Activated CD4-positive, alpha-beta memory T cell treated with anti-CD3 and anti-CD28 coated beads, Interleukin-2, amount 10 ng/mL, durations not matched to agents 7 days and 5 days (primary cell): ENCODE data around the gene CATSPERB. TPM values are rescaled to one million over a fixed set of nuclear protein-coding genes. Genes with fewer than 3 reads are reported as not detected.
"Not testable (repeated sequence)": the region's sequence is repeated elsewhere in the genome, so short reads cannot be mapped to it uniquely, and the experiment has no call there.

ENCODE experiments used
- CTCF ChIA-PET: fragments of 350-600 bp; sonication (Branson Sonifier 250); formaldehyde crosslinking; loops from one replicate; lab custom pipeline; 2021; ENCODE audit warnings: antibody characterized with exemption, inconsistent platforms; lab: Charles Lee
- POLR2A ChIA-PET: fragments of 350-600 bp; sonication (Branson Sonifier 250); formaldehyde crosslinking; loops from one replicate; lab custom pipeline; 2021; ENCODE audit warnings: antibody characterized with exemption; lab: Charles Lee
- DNase-seq: peaks from one replicate; pipeline ENCODE4 v3.0.0-alpha.2; 2020
- H3K27ac Mint-ChIP-seq: one replicate; pipeline ENCODE4 v1.8.0; 2021; ENCODE audit warnings: mild to moderate bottlenecking, mixed read lengths
- H3K27me3 Mint-ChIP-seq: one replicate; pipeline ENCODE4 v1.8.0; 2021; ENCODE audit warnings: mixed read lengths
- H3K36me3 Mint-ChIP-seq: one replicate; pipeline ENCODE4 v1.8.0; 2021; ENCODE audit warnings: low read depth, mixed read lengths
- H3K4me1 Mint-ChIP-seq: one replicate; pipeline ENCODE4 v1.8.0; 2021; ENCODE audit warnings: mixed read lengths
- H3K4me3 Mint-ChIP-seq: one replicate; pipeline ENCODE4 v1.8.0; 2021; ENCODE audit warnings: mild to moderate bottlenecking, mixed read lengths
- H3K9me3 Mint-ChIP-seq: one replicate; pipeline ENCODE4 v1.8.0; 2021; ENCODE audit warnings: mixed read lengths
- total RNA-seq, 2 experiments: library from RNA; stranded (reverse); gene quantifications; one replicate each; pipeline ENCODE4 v1.2.3, GENCODE V29; 2021

Gene CATSPERB
- total RNA-seq, 2 experiments from 2014 or later = 1.8 to 2.5 TPM

DNA sequence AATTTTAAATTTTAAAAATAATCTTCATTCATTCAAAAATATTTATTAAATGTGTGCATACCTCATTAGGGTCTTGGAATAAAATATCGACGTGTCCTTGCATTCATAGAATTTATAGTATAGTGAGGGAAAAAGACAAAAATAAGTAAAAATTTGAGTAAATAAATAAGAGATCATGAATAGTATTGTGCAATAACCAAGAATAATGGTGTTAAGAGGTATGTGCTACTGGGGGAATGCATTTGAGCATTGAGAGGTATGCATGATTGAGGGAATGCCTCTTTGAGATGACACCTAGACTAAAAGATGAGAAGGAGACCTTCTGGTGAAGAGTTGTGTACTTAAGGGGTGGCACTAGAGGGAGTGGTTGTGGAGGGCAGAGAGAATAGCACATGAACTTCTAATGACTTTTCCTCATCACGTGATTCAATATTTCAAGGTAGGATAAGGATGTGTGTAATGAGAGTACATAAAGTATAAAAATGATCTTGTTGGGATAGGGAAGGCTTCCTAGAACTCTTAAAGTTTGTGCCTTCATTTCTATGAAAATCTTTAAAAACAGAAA lies 18.8 kb upstream of the CATSPERB start:
- H3K36me3 Mint-ChIP-seq = peaks cover 10% of the 10 kb centered on the region
- H3K27me3 Mint-ChIP-seq = no peaks in the 10 kb centered on the region
- ChIA-PET POLR2A (no interaction called here), CTCF (interaction anchor here (2.0 kb wide), 1 partner anchor 160 kb away, joined by 4 read pairs; no protein-coding TSS in a partner anchor)
- no peaks in the 10 kb centered on the region for H3K9me3 Mint-ChIP-seq
- DNase-seq = no peak
- no peaks in the 10 kb centered on the region for H3K4me1 Mint-ChIP-seq
- H3K4me3 Mint-ChIP-seq = no peak overlapping the region
- no peak overlapping the region for H3K27ac Mint-ChIP-seq

DNA sequence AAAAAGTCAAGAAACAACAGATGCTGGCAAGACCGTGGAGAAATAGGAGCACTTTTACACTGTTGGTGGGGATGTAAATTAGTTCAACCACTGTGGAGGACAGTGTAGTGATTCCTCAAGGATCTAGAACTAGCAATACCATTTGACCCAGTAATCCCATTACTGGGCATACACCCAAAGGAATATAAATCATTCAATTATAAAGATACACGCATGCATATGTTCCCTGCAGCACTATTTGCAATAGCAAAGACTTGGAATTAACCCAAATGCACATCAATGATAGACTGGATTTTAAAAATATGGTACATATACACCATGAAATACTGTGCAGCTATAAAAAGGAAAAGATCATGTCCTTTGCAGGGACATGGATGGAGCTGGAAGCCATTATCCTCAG lies 18.0 kb upstream of the CATSPERB start:
- POLR2A ChIA-PET = no interaction called here
- H3K4me1 Mint-ChIP-seq = no peaks in the 10 kb centered on the region
- CTCF ChIA-PET = interaction anchor here (2.0 kb wide), 1 partner anchor 161 kb away, joined by 4 read pairs; no protein-coding TSS in a partner anchor
- no peak overlapping the region for H3K27ac Mint-ChIP-seq
- no peaks in the 10 kb centered on the region for H3K27me3 Mint-ChIP-seq
- H3K9me3 Mint-ChIP-seq = no peaks in the 10 kb centered on the region
- H3K36me3 Mint-ChIP-seq = peaks cover 10% of the 10 kb centered on the region
- no peak overlapping the region for H3K4me3 Mint-ChIP-seq
- no peak for DNase-seq

DNA sequence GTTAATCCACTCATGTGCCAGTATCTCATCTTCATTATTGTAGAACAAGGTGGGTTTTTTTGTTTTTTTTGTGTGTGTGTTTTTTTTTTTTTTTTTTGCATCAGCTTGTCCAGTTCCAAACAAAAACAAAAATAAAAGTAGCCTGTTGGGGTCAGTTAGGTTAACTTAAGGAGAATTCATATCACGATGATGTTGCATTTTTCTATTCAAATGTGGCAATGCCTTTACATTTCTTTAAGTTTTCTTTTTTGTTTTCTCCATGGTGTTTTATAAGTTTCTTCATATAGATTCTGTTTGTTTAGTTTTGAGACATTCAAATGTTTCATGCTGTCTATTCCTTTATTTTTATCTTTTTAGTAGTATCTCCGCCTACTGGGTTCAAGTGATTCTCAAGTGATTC lies 16.2 kb upstream of the CATSPERB start:
- Mint-ChIP-seq H3K27me3 (no peaks in the 10 kb centered on the region), H3K4me3 (no peak overlapping the region), H3K9me3 (no peaks in the 10 kb centered on the region), H3K4me1 (no peaks in the 10 kb centered on the region), H3K36me3 (peaks cover 5% of the 10 kb centered on the region), H3K27ac (no peak overlapping the region)
- no peak for DNase-seq
- ChIA-PET POLR2A (interaction anchor here (1.1 kb wide), 1 partner anchor 163 kb away, joined by 3 read pairs; no protein-coding TSS in a partner anchor), CTCF (no interaction called here)

DNA sequence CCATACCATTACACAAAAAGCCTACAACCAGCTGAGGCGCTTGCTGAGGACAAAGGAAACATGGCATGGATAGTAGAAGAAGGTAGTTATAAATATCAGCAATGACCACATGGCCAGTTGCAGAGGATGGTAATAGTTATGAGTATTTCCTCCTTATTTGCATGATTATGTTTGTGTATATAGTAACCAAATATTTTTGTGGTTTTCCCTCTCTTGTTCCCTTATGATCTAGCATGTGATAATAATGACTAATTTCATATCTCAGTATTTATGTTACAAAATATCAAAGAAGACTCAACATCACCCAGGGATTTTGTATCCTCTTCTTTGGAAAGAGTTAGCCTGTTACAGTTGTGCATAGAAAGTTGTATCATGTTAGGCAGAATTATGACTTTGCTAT lies 13.5 kb upstream of the CATSPERB start:
- ChIA-PET CTCF (no interaction called here), POLR2A (no interaction called here)
- H3K27ac Mint-ChIP-seq = no peak overlapping the region
- H3K27me3 Mint-ChIP-seq = peaks cover 3% of the 10 kb centered on the region
- H3K9me3 Mint-ChIP-seq = no peaks in the 10 kb centered on the region
- H3K4me3 Mint-ChIP-seq = no peak overlapping the region
- no peak for DNase-seq
- H3K36me3 Mint-ChIP-seq = peaks cover 5% of the 10 kb centered on the region
- no peaks in the 10 kb centered on the region for H3K4me1 Mint-ChIP-seq

DNA sequence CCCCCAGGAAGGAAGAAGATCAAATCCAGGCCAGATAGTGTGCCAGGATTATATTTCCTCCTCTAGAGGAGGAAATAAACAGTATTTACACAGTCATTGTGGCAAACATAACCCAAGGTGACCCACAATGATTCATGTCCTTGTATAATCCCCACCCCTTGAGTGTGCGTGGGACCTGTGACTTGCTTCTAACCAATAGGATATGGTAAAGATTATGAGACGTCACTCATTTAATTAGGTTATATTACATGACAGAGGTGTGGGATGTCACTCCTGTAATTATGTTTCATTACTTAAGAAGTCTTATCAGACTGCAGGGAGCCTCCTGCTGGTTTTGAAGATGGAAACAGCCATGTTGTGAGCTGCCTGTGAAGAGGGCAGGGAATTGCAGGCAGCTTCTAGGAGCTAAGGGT lies 12.2 kb upstream of the CATSPERB start:
- no peaks in the 10 kb centered on the region for H3K4me1 Mint-ChIP-seq
- H3K4me3 Mint-ChIP-seq = no peak overlapping the region
- peaks cover 8% of the 10 kb centered on the region for H3K27me3 Mint-ChIP-seq
- ChIA-PET CTCF (no interaction called here), POLR2A (interaction anchor here (0.8 kb wide), 1 partner anchor 10 kb away, joined by 3 read pairs; no protein-coding TSS in a partner anchor)
- H3K27ac Mint-ChIP-seq = no peak overlapping the region
- DNase-seq = no peak
- H3K9me3 Mint-ChIP-seq = no peaks in the 10 kb centered on the region
- peaks cover 4% of the 10 kb centered on the region for H3K36me3 Mint-ChIP-seq

DNA sequence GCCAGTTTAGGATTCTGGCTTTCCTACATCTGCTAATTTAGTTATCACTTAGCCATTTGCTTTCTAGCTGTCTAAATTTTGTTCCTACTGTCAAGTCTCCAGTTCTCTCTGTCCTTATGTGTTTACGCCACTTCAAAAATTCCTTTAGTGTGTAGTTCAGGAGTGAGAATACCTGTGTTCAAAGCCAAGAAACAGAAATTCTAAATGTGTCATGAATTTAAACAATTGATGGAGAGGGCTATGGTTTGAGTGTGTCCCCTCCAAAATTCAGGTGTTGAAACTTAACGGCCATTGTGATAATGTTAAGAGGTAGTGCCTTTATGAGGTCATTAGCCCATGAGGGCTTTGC lies 11.4 kb upstream of the CATSPERB start:
- H3K36me3 Mint-ChIP-seq = no peaks in the 10 kb centered on the region
- peaks cover 8% of the 10 kb centered on the region for H3K27me3 Mint-ChIP-seq
- CTCF ChIA-PET = no interaction called here

DNA sequence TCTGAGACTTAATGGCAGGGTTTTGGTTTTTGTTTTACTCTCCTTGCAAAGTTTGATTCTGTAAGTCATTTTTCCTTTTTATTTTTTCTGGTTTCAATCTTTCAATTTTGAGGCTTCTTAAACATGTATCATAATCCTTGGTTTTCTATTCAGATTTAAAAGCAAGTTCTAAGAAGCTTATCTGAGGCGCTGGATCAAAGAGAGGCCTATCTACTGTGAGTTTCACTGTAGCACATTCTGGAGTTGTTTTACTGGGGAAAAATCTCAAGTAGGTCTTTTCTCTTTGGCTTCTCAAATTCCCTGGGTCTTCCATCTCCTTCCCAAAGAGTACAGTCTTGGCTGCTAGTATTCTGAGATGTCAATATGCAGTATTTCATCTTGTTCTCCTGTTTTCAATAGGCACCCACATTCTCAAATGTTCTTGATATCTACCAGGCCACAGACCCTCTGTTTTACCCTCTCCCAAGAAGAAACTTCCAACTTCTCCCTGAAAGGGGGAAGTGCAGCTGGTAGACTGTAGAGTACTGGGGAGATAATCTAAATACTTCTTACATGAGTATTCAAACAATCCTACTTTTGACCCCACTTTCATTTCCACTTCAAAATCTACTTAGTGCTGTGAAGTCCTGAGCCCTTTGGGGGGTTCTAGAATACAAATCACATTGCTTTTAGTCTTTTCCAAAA lies 10.9 kb upstream of the CATSPERB start:
- Mint-ChIP-seq H3K27me3 (peaks cover 8% of the 10 kb centered on the region), H3K4me3 (no peak overlapping the region), H3K36me3 (no peaks in the 10 kb centered on the region), H3K4me1 (no peaks in the 10 kb centered on the region), H3K27ac (no peak overlapping the region), H3K9me3 (no peaks in the 10 kb centered on the region)
- DNase-seq = no peak
- POLR2A ChIA-PET = no interaction called here
- CTCF ChIA-PET = no interaction called here

More for the DNA sequence above, 11.4 kb upstream of the CATSPERB start:
- Mint-ChIP-seq H3K4me1 (no peaks in the 10 kb centered on the region), H3K27ac (no peak overlapping the region), H3K4me3 (no peak overlapping the region), H3K9me3 (no peaks in the 10 kb centered on the region)
- no peak for DNase-seq
- POLR2A ChIA-PET = no interaction called here

DNA sequence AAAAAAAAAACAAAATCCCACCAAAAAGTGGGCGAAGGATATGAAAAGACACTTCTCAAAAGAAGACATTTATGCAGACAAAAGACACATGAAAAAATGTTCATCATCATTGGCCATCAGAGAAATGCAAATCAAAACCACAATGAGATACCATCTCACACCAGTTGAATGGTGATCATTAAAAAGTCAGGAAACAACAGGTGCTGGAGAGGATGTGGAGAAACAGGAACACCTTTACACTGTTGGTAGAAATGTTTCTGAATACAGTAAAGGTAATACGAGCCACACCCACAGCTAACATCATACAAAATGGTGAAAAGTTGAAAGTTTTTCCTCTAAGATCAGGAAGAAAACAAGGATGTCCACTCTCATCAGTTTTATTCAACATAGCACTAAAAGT lies 8.0 kb upstream of the CATSPERB start:
- POLR2A ChIA-PET, H3K27ac Mint-ChIP-seq, H3K9me3 Mint-ChIP-seq, CTCF ChIA-PET, H3K36me3 Mint-ChIP-seq, H3K4me3 Mint-ChIP-seq, H3K4me1 Mint-ChIP-seq, H3K27me3 Mint-ChIP-seq, DNase-seq: not testable (repeated sequence)

DNA sequence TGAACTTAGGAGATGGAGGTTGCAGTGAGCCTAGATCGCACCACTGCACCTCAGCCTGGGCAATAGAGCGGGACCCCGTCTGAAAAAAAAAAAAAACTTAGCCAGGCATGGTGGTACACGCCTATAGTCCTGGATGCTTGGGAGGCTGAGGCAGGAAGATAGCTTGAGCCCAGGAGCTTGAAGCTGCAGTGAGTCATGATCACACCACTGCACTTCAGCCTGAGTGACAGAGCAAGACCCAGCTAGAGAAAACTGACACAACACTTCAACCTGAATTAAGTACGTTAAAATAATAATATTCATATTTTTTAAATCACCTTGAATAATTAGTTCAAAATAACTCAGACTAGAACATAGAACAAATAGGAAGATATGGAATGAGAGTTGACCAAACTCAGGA lies 5.7 kb upstream of the CATSPERB start:
- POLR2A ChIA-PET = no interaction called here
- H3K4me3 Mint-ChIP-seq = no peak overlapping the region
- H3K4me1 Mint-ChIP-seq = no peaks in the 10 kb centered on the region
- no peaks in the 10 kb centered on the region for H3K9me3 Mint-ChIP-seq
- no peak overlapping the region for H3K27ac Mint-ChIP-seq
- H3K27me3 Mint-ChIP-seq = peaks cover 8% of the 10 kb centered on the region
- DNase-seq = no peak
- H3K36me3 Mint-ChIP-seq = no peaks in the 10 kb centered on the region
- CTCF ChIA-PET = no interaction called here

DNA sequence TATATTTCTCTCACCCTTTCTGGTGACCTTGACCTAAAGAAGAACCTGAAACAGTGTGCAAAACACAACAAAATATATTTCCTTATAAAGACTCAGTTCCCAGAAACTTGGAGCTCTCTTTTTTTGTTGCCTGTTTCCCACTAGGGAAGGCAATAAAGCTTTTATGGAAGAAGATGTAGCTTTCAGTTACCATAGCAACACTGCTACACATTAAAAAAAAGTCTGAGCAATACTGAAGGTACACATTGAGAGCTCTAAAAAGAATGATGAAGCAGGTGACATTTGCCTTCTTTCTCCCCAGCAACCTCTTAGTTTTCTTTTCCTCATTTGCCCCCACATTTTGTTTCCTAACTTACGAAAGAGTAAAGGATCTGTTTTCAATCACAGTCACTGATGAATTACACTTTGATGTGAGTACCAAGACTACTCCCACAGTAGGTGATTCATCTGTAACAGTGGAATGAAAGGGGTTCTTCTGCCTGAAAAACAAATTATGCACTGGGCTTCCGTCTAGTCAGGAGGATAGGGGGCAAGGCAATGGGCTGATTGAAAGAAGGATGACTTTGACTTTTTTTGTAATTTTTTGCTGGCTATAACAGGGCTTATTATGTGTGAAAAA lies 1.1 kb upstream of the CATSPERB start:
- Mint-ChIP-seq H3K27ac (no peak overlapping the region), H3K4me1 (no peaks in the 10 kb centered on the region), H3K9me3 (no peaks in the 10 kb centered on the region), H3K27me3 (no peaks in the 10 kb centered on the region), H3K36me3 (no peaks in the 10 kb centered on the region), H3K4me3 (no peak overlapping the region)
- CTCF ChIA-PET = no interaction called here
- no peak for DNase-seq
- POLR2A ChIA-PET = no interaction called here

DNA sequence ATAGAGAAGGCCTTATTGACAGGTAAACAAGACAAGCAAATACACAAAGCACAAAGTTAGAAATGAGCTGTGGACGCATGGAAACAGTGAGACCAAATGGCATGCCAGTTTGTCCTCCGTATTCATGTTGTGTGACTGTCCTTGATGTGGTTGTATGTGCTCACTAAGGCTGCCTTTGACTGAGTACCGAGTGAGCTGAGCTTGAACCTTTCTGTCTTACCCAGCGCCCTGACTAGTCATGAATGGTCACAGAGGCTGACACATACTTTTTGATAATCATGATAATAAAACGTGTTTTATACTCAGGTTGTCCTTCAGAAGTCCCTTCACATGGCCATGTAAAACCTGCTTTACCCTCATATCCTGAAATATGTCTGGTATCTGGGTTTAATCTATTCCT lies 553 bp upstream of the CATSPERB start:
- H3K27ac Mint-ChIP-seq = no peak overlapping the region
- no peak for DNase-seq
- CTCF ChIA-PET = no interaction called here
- H3K36me3 Mint-ChIP-seq = no peaks in the 10 kb centered on the region
- H3K27me3 Mint-ChIP-seq = no peaks in the 10 kb centered on the region
- POLR2A ChIA-PET = no interaction called here
- no peaks in the 10 kb centered on the region for H3K4me1 Mint-ChIP-seq
- no peak overlapping the region for H3K4me3 Mint-ChIP-seq
- no peaks in the 10 kb centered on the region for H3K9me3 Mint-ChIP-seq

DNA sequence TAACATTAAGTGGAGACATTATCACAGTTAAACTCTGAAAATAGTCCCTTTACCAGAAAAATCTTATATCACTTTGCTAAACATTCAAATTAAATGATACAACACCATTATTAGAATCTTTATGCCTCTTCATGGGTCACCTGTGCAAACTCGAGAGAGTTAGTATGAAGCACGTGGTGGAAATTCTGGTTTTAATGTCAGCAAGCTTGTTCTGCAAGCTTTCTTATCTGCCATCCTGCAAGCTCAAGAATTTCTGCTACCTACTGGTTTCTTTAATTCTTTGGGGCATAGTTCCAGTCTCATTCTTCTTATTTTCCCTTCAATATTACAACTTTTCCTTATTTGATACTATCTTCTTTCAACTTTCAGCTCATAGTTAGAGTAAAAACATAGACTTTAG lies 868 bp downstream of the CATSPERB start:
- H3K27me3 Mint-ChIP-seq = no peaks in the 10 kb centered on the region
- H3K36me3 Mint-ChIP-seq = no peaks in the 10 kb centered on the region
- H3K4me1 Mint-ChIP-seq = no peaks in the 10 kb centered on the region
- ChIA-PET CTCF (no interaction called here), POLR2A (no interaction called here)
- no peak for DNase-seq
- H3K27ac Mint-ChIP-seq = no peak overlapping the region
- no peak overlapping the region for H3K4me3 Mint-ChIP-seq
- H3K9me3 Mint-ChIP-seq = no peaks in the 10 kb centered on the region

DNA sequence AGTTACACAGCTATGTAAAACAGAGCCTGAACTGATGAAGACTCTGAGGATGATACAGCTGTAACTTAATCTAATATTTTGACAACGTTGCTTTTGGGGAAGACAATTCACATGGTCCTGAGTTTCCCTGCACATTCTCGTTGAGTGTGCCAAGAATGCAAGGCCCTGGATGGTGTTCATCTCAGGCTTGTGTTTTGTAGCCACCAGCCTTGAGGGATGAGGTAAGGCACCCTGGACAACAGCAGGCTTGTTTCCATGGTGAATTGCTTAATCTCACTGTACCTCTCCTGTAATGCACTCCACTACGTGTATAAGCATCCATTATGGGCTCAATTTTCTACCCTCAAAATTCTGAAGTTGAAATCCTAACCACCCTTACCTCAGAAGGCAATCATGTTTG lies 2.1 kb downstream of the CATSPERB start:
- H3K27ac Mint-ChIP-seq = no peak overlapping the region
- ChIA-PET CTCF (no interaction called here), POLR2A (no interaction called here)
- no peaks in the 10 kb centered on the region for H3K36me3 Mint-ChIP-seq
- no peak overlapping the region for H3K4me3 Mint-ChIP-seq
- DNase-seq = no peak
- no peaks in the 10 kb centered on the region for H3K4me1 Mint-ChIP-seq
- H3K9me3 Mint-ChIP-seq = no peaks in the 10 kb centered on the region
- no peaks in the 10 kb centered on the region for H3K27me3 Mint-ChIP-seq
